Measurements from ENCODE around the gene ZYX. TPM values are rescaled to one million over a fixed set of nuclear protein-coding genes. Genes with fewer than 3 reads are reported as not detected.

The ZYX gene
- total and polyA plus RNA-seq, 7 experiments from 2014 or later, result 54.2 to 264 (median 122) TPM

- ChIA-PET POLR2A (interaction anchor here (0.9 to 1.3 kb wide), 3 partner anchors 36 to 83 kb away, joined by 3 to 8 read pairs (median 3); partner anchors contain the start of genes EPHA1 and GSTK1), CTCF (interaction anchor here (0.6 to 1.7 kb wide), 9 partner anchors 10 to 105 kb away, joined by 3 to 10 read pairs (median 3); no protein-coding TSS in a partner anchor)
- peak overlapping the region; percentile 56 to 87 (median 76) for H3K4me3 Mint-ChIP-seq
- H3K36me3 Mint-ChIP-seq, result no peaks in the 10 kb centered on the region
- peaks cover 0 to 2% (median 0%) of the 10 kb centered on the region in 11 donors for H3K9me3 Mint-ChIP-seq
- Histone ChIP-seq H3K9me3 (ENCODE audit: control insufficient read depth in 2 of 3, low read length in 3 of 3) (no peaks in the 10 kb centered on the region), H3K36me3 (ENCODE audit: control insufficient read depth in 2 of 3, insufficient read depth in 3 of 3, low read length in 3 of 3) (no peaks in the 10 kb centered on the region), H3K27me3 (ENCODE audit: control insufficient read depth in 2 of 2, insufficient read depth in 2 of 2, low read length in 2 of 2) (no peaks in the 10 kb centered on the region), H3K27ac (ENCODE audit: low read depth, low read length) (no peak overlapping the region), H3K4me3 (ENCODE audit: low read length) (peak overlapping the region; percentile 29), H3K4me1 (ENCODE audit: control insufficient read depth in 2 of 2, insufficient read depth in 2 of 2, low read length in 2 of 2) (peaks cover 0 to 4% of the 10 kb centered on the region in 2 donors)
- H3K4me1 Mint-ChIP-seq, result peaks cover 5 to 13% (median 9%) of the 10 kb centered on the region in 7 donors
- peak overlapping the region in 3 of 9 donors; percentile 3 to 79 (median 56) for H3K27ac Mint-ChIP-seq
- peaks cover 0 to 57% (median 2%) of the 10 kb centered on the region in 5 donors for H3K27me3 Mint-ChIP-seq
- DNase-seq (peak; percentile 31 to 62 (median 56)), ATAC-seq (peak; percentile 98)
- intact Hi-C loops (cut with micrococcal nuclease), result loop anchor here (1.0 to 2.0 kb wide), 8 partner anchors 27 to 105 kb away; partner anchors contain the start of genes CASP2 (in 1 of the 2), EPHA1 (in 1 of the 2) and ZYX (in 1 of the 2)
Observed at GRCh38 chr7:143345428-143345900, 35.7 kb upstream of the ZYX start.

GRCh38 chr7:143346018-143346417 lies 35.1 kb upstream of the ZYX start:
- ChIA-PET POLR2A (interaction anchor here (0.9 to 1.3 kb wide), 5 partner anchors 18 to 83 kb away, joined by 3 to 8 read pairs (median 3); partner anchors contain the start of genes EPHA1 and GSTK1), CTCF (interaction anchor here (0.6 to 1.7 kb wide), 7 partner anchors 10 to 106 kb away, joined by 3 to 10 read pairs (median 3); no protein-coding TSS in a partner anchor)
- peaks cover 0 to 4% of the 10 kb centered on the region in 2 donors for H3K4me1 ChIP-seq (ENCODE audit: control insufficient read depth in 2 of 2, insufficient read depth in 2 of 2, low read length in 2 of 2)
- no peaks in the 10 kb centered on the region for H3K9me3 ChIP-seq (ENCODE audit: control insufficient read depth in 2 of 3, low read length in 3 of 3)
- no peak for ATAC-seq
- no peak overlapping the region for H3K27ac ChIP-seq (ENCODE audit: low read depth, low read length)
- H3K27me3 Mint-ChIP-seq, result peaks cover 0 to 57% (median 0%) of the 10 kb centered on the region in 5 donors
- DNase-seq, result no peak
- peaks cover 0 to 2% (median 0%) of the 10 kb centered on the region in 11 donors for H3K9me3 Mint-ChIP-seq
- peak overlapping the region in 1 of 9 donors; percentile 79 for H3K27ac Mint-ChIP-seq
- peaks cover 5 to 13% (median 9%) of the 10 kb centered on the region in 7 donors for H3K4me1 Mint-ChIP-seq
- H3K27me3 ChIP-seq (ENCODE audit: control insufficient read depth in 2 of 2, insufficient read depth in 2 of 2, low read length in 2 of 2), result no peaks in the 10 kb centered on the region
- no peaks in the 10 kb centered on the region for H3K36me3 ChIP-seq (ENCODE audit: control insufficient read depth in 2 of 3, insufficient read depth in 3 of 3, low read length in 3 of 3)
- H3K4me3 Mint-ChIP-seq, result peak overlapping the region in 3 of 10 donors; percentile 65 to 84 (median 75)
- no peaks in the 10 kb centered on the region for H3K36me3 Mint-ChIP-seq
- no peak overlapping the region for H3K4me3 ChIP-seq (ENCODE audit: low read length)
- intact Hi-C loops (cut with micrococcal nuclease), result no loop called here

- POLR2A ChIA-PET, result no interaction called here
Observed at GRCh38 chr7:143347950-143348349, 33.2 kb upstream of the ZYX start.

GRCh38 chr7:143351060-143351459 lies 30.1 kb upstream of the ZYX start:
- Mint-ChIP-seq H3K36me3 (no peaks in the 10 kb centered on the region), H3K27me3 (peaks cover 0 to 45% (median 0%) of the 10 kb centered on the region in 5 donors), H3K27ac (no peak overlapping the region), H3K9me3 (peaks cover 0 to 3% (median 0%) of the 10 kb centered on the region in 11 donors), H3K4me1 (peaks cover 0 to 4% (median 0%) of the 10 kb centered on the region in 7 donors), H3K4me3 (no peak overlapping the region)
- ChIA-PET POLR2A (interaction anchor here (0.6 to 1.2 kb wide), 4 partner anchors 13 to 943 kb away, joined by 3 read pairs; no protein-coding TSS in a partner anchor), CTCF (interaction anchor here (1.3 kb wide), 1 partner anchor 15 kb away, joined by 4 read pairs; no protein-coding TSS in a partner anchor)
- Histone ChIP-seq H3K4me3 (ENCODE audit: low read length) (no peak overlapping the region), H3K27me3 (ENCODE audit: control insufficient read depth in 2 of 2, insufficient read depth in 2 of 2, low read length in 2 of 2) (no peaks in the 10 kb centered on the region), H3K4me1 (ENCODE audit: control insufficient read depth in 2 of 2, insufficient read depth in 2 of 2, low read length in 2 of 2) (no peaks in the 10 kb centered on the region), H3K36me3 (ENCODE audit: control insufficient read depth in 2 of 3, insufficient read depth in 3 of 3, low read length in 3 of 3) (no peaks in the 10 kb centered on the region), H3K9me3 (ENCODE audit: control insufficient read depth in 2 of 3, low read length in 3 of 3) (no peaks in the 10 kb centered on the region), H3K27ac (ENCODE audit: low read depth, low read length) (no peak overlapping the region)
- DNase-seq (no peak), ATAC-seq (no peak)
- intact Hi-C loops (cut with micrococcal nuclease), result no loop called here

More at GRCh38 chr7:143347950-143348349, 33.2 kb upstream of the ZYX start:
- Mint-ChIP-seq H3K27me3 (peaks cover 0 to 54% (median 0%) of the 10 kb centered on the region in 5 donors), H3K9me3 (peaks cover 0 to 2% (median 0%) of the 10 kb centered on the region in 11 donors), H3K4me1 (peaks cover 5 to 13% (median 9%) of the 10 kb centered on the region in 7 donors), H3K27ac (no peak overlapping the region), H3K4me3 (no peak overlapping the region), H3K36me3 (no peaks in the 10 kb centered on the region)
- H3K27me3 ChIP-seq (ENCODE audit: control insufficient read depth in 2 of 2, insufficient read depth in 2 of 2, low read length in 2 of 2), result no peaks in the 10 kb centered on the region
- no peaks in the 10 kb centered on the region for H3K9me3 ChIP-seq (ENCODE audit: control insufficient read depth in 2 of 3, low read length in 3 of 3)
- no peak overlapping the region for H3K27ac ChIP-seq (ENCODE audit: low read depth, low read length)
- intact Hi-C loops (cut with micrococcal nuclease), result no loop called here
- no peak overlapping the region for H3K4me3 ChIP-seq (ENCODE audit: low read length)
- H3K36me3 ChIP-seq (ENCODE audit: control insufficient read depth in 2 of 3, insufficient read depth in 3 of 3, low read length in 3 of 3), result no peaks in the 10 kb centered on the region
- CTCF ChIA-PET, result interaction anchor here (0.8 to 1.0 kb wide), 2 partner anchors 21 to 49 kb away, joined by 3 to 5 read pairs; no protein-coding TSS in a partner anchor
- peaks cover 0 to 4% of the 10 kb centered on the region in 2 donors for H3K4me1 ChIP-seq (ENCODE audit: control insufficient read depth in 2 of 2, insufficient read depth in 2 of 2, low read length in 2 of 2)
- no peak for ATAC-seq
- no peak for DNase-seq

- H3K27me3 ChIP-seq (ENCODE audit: control insufficient read depth in 2 of 2, insufficient read depth in 2 of 2, low read length in 2 of 2), result no peaks in the 10 kb centered on the region
- Mint-ChIP-seq H3K27me3 (peaks cover 0 to 42% (median 0%) of the 10 kb centered on the region in 5 donors), H3K27ac (no peak overlapping the region), H3K36me3 (no peaks in the 10 kb centered on the region), H3K4me3 (no peak overlapping the region), H3K4me1 (peaks cover 0 to 3% (median 0%) of the 10 kb centered on the region in 7 donors), H3K9me3 (peaks cover 0 to 2% (median 0%) of the 10 kb centered on the region in 11 donors)
- CTCF ChIA-PET, result no interaction called here
- intact Hi-C loops (cut with micrococcal nuclease), result no loop called here
- H3K4me3 ChIP-seq (ENCODE audit: low read length), result no peak overlapping the region
- H3K27ac ChIP-seq (ENCODE audit: low read depth, low read length), result no peak overlapping the region
- H3K36me3 ChIP-seq (ENCODE audit: control insufficient read depth in 2 of 3, insufficient read depth in 3 of 3, low read length in 3 of 3), result no peaks in the 10 kb centered on the region
- ATAC-seq (no peak), DNase-seq (no peak)
- H3K4me1 ChIP-seq (ENCODE audit: control insufficient read depth in 2 of 2, insufficient read depth in 2 of 2, low read length in 2 of 2), result no peaks in the 10 kb centered on the region
- no peaks in the 10 kb centered on the region for H3K9me3 ChIP-seq (ENCODE audit: control insufficient read depth in 2 of 3, low read length in 3 of 3)
- POLR2A ChIA-PET, result interaction anchor here (0.6 to 1.2 kb wide), 2 partner anchors 29 to 944 kb away, joined by 3 read pairs; no protein-coding TSS in a partner anchor
Observed at GRCh38 chr7:143351574-143351973, 29.6 kb upstream of the ZYX start.

GRCh38 chr7:143352531-143353002 lies 28.6 kb upstream of the ZYX start:
- H3K27ac ChIP-seq (ENCODE audit: low read depth, low read length), result no peak overlapping the region
- no peak for DNase-seq
- H3K4me1 ChIP-seq (ENCODE audit: control insufficient read depth in 2 of 2, insufficient read depth in 2 of 2, low read length in 2 of 2), result no peaks in the 10 kb centered on the region
- H3K4me3 ChIP-seq (ENCODE audit: low read length), result no peak overlapping the region
- no peak for ATAC-seq
- Mint-ChIP-seq H3K36me3 (no peaks in the 10 kb centered on the region), H3K4me1 (peaks cover 0 to 3% (median 0%) of the 10 kb centered on the region in 7 donors), H3K9me3 (peaks cover 0 to 2% (median 0%) of the 10 kb centered on the region in 11 donors), H3K27ac (no peak overlapping the region), H3K27me3 (peaks cover 0 to 37% (median 0%) of the 10 kb centered on the region in 5 donors), H3K4me3 (no peak overlapping the region)
- H3K27me3 ChIP-seq (ENCODE audit: control insufficient read depth in 2 of 2, insufficient read depth in 2 of 2, low read length in 2 of 2), result no peaks in the 10 kb centered on the region
- H3K9me3 ChIP-seq (ENCODE audit: control insufficient read depth in 2 of 3, low read length in 3 of 3), result no peaks in the 10 kb centered on the region
- ChIA-PET CTCF (no interaction called here), POLR2A (no interaction called here)
- no peaks in the 10 kb centered on the region for H3K36me3 ChIP-seq (ENCODE audit: control insufficient read depth in 2 of 3, insufficient read depth in 3 of 3, low read length in 3 of 3)
- intact Hi-C loops (cut with micrococcal nuclease), result no loop called here

Data from naive thymus-derived CD4-positive, alpha-beta T cell (primary cell).